ENCODE measurements around the gene PPP1R12B. TPM values are rescaled to one million over a fixed set of nuclear protein-coding genes. Genes with fewer than 3 reads are reported as not detected.
A peak's percentile ranks its signal among the peaks of the same experiment; 100 is the strongest.

PPP1R12B gene
- total and polyA plus RNA-seq, 9 donors = 50.3 to 232 (median 73.0) TPM

- intact Hi-C loops (cut with DNase I) = loop anchor here in 1 of 4 donors (10.0 kb wide), 2 partner anchors 47 to 73 kb away; no protein-coding TSS in a partner anchor
- WGBS, 3 donors = 5 to 12% (median 8%) methylated on average over 2 of the region's 2 CpGs
Measured at GRCh38 chr1:202577381-202577780, 228.9 kb downstream of the PPP1R12B start.

GRCh38 chr1:202578001-202578504 lies 229.6 kb downstream of the PPP1R12B start:
- Histone ChIP-seq H3K4me1 (ENCODE audit: insufficient read depth) (peaks cover 26% of the 10 kb centered on the region), H3K9me3 (no peaks in the 10 kb centered on the region), H3K4me3 (no peak overlapping the region), H3K36me3 (no peaks in the 10 kb centered on the region), H3K27ac (peak overlapping the region in 1 of 2 donors; percentile 35), H3K27me3 (no peaks in the 10 kb centered on the region)
- WGBS, 3 donors = 6 to 11% (median 10%) methylated on average over 4 of the region's 4 CpGs
- TF ChIP-seq, protein P1, sequence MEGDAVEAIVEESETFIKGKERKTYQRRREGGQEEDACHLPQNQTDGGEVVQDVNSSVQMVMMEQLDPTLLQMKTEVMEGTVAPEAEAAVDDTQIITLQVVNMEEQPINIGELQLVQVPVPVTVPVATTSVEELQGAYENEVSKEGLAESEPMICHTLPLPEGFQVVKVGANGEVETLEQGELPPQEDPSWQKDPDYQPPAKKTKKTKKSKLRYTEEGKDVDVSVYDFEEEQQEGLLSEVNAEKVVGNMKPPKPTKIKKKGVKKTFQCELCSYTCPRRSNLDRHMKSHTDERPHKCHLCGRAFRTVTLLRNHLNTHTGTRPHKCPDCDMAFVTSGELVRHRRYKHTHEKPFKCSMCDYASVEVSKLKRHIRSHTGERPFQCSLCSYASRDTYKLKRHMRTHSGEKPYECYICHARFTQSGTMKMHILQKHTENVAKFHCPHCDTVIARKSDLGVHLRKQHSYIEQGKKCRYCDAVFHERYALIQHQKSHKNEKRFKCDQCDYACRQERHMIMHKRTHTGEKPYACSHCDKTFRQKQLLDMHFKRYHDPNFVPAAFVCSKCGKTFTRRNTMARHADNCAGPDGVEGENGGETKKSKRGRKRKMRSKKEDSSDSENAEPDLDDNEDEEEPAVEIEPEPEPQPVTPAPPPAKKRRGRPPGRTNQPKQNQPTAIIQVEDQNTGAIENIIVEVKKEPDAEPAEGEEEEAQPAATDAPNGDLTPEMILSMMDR (IDR thresholded peaks at IDR 0.05) = no peak
- TF ChIP-seq EP300 (IDR thresholded peaks at IDR 0.05) (no peak), POLR2A (IDR thresholded peaks at IDR 0.05) (no peak)
- intact Hi-C loops (cut with DNase I) = loop anchor here in 1 of 4 donors (10.0 kb wide), 2 partner anchors 47 to 73 kb away; no protein-coding TSS in a partner anchor
- DNase-seq = no peak

More at GRCh38 chr1:202577381-202577780, 228.9 kb downstream of the PPP1R12B start:
- TF ChIP-seq, protein P1 (IDR thresholded peaks at IDR 0.05) = no peak
- TF ChIP-seq EP300 (IDR thresholded peaks at IDR 0.05) (no peak), POLR2A (IDR thresholded peaks at IDR 0.05) (no peak)
- Histone ChIP-seq H3K9me3 (no peaks in the 10 kb centered on the region), H3K4me3 (no peak overlapping the region), H3K4me1 (ENCODE audit: insufficient read depth) (peaks cover 26% of the 10 kb centered on the region), H3K27ac (peak overlapping the region in 1 of 2 donors; percentile 35), H3K27me3 (no peaks in the 10 kb centered on the region), H3K36me3 (no peaks in the 10 kb centered on the region)
- no peak for DNase-seq

GRCh38 chr1:202578565-202578964 lies 230.1 kb downstream of the PPP1R12B start:
- no peak for DNase-seq
- 24 to 29% (median 25%) methylated on average over 6 of the region's 6 CpGs for WGBS, 3 donors
- intact Hi-C loops (cut with DNase I) = loop anchor here in 1 of 4 donors (10.0 kb wide), 2 partner anchors 46 to 74 kb away; no protein-coding TSS in a partner anchor
- H3K4me3 ChIP-seq = no peak overlapping the region
- no peaks in the 10 kb centered on the region for H3K27me3 ChIP-seq
- H3K27ac ChIP-seq = peak overlapping the region in 1 of 2 donors; percentile 35
- TF ChIP-seq EP300 (IDR thresholded peaks at IDR 0.05) = no peak
- TF ChIP-seq, protein P1 (IDR thresholded peaks at IDR 0.05) = no peak
- TF ChIP-seq POLR2A (IDR thresholded peaks at IDR 0.05) = no peak
- peaks cover 26% of the 10 kb centered on the region for H3K4me1 ChIP-seq (ENCODE audit: insufficient read depth)
- H3K9me3 ChIP-seq = no peaks in the 10 kb centered on the region
- H3K36me3 ChIP-seq = no peaks in the 10 kb centered on the region

GRCh38 chr1:202579806-202580205 lies 231.3 kb downstream of the PPP1R12B start:
- H3K4me1 ChIP-seq (ENCODE audit: insufficient read depth) = peaks cover 23% of the 10 kb centered on the region
- H3K36me3 ChIP-seq = no peaks in the 10 kb centered on the region
- H3K9me3 ChIP-seq = no peaks in the 10 kb centered on the region
- TF ChIP-seq POLR2A (IDR thresholded peaks at IDR 0.05) = no peak
- TF ChIP-seq, protein P1 (IDR thresholded peaks at IDR 0.05) = no peak
- TF ChIP-seq EP300 (IDR thresholded peaks at IDR 0.05) = no peak
- no peak overlapping the region for H3K27ac ChIP-seq
- H3K27me3 ChIP-seq = no peaks in the 10 kb centered on the region
- 10 to 29% (median 11%) methylated on average over 2 of the region's 2 CpGs for WGBS, 3 donors
- DNase-seq = no peak
- H3K4me3 ChIP-seq = no peak overlapping the region
- intact Hi-C loops (cut with DNase I) = loop anchor here in 1 of 4 donors (10.0 kb wide), 2 partner anchors 45 to 75 kb away; no protein-coding TSS in a partner anchor

Measured in ovary (tissue), 9 donors.